ENCODE results near the gene GJA3. TPM values are rescaled to one million over a fixed set of nuclear protein-coding genes. Genes with fewer than 3 reads are reported as not detected.

GJA3 gene
- total RNA-seq, 1 experiment from 2014 or later, result 0.43 TPM

GRCh38 chr13:20101467-20102316, 59.2 kb downstream of the GJA3 start:
- no peak overlapping the region for H3K27ac ChIP-seq (ENCODE audit: low read depth, low read length, poor library complexity, severe bottlenecking)
- TF ChIP-seq EZH2 (IDR thresholded peaks at IDR 0.05; ENCODE audit: borderline replicate concordance, low read depth, low read length, poor library complexity, severe bottlenecking) (no peak), CTCF (conservative IDR thresholded peaks at IDR 0.05; ENCODE audit: low read depth, low read length) (no peak)
- no TSS peak for BruUV-seq (replicated peaks)
- CTCF ChIA-PET, result no interaction called here
- H3K36me3 ChIP-seq (ENCODE audit: insufficient read depth, low read length, poor library complexity, severe bottlenecking), result no peaks in the 10 kb centered on the region
- intact Hi-C loops (cut with micrococcal nuclease; ENCODE audit: unreplicated experiment), result no loop called here
- POLR2A ChIA-PET (ENCODE audit: low non-redundant PET), result no interaction called here
- H3K4me3 ChIP-seq (ENCODE audit: low read depth, low read length, poor library complexity, severe bottlenecking), result no peak overlapping the region
- no peaks in the 10 kb centered on the region for H3K9me3 ChIP-seq (ENCODE audit: low read depth, low read length, poor library complexity, severe bottlenecking)
- peaks cover 2% of the 10 kb centered on the region for H3K4me1 ChIP-seq (ENCODE audit: insufficient read depth, low read length, poor library complexity, severe bottlenecking)
- no peaks in the 10 kb centered on the region for H3K27me3 ChIP-seq (replicated peaks; ENCODE audit: insufficient read depth, low read depth, low read length, poor library complexity)
- DNase-seq (ENCODE audit: low spot score), result no peak

- no peak overlapping the region for H3K27ac ChIP-seq (ENCODE audit: low read depth, low read length, poor library complexity, severe bottlenecking)
- ChIA-PET CTCF (interaction anchor here (1.1 kb wide), 1 partner anchor 57 kb away, joined by 3 read pairs; no protein-coding TSS in a partner anchor), POLR2A (ENCODE audit: low non-redundant PET) (no interaction called here)
- H3K4me1 ChIP-seq (ENCODE audit: insufficient read depth, low read length, poor library complexity, severe bottlenecking), result no peaks in the 10 kb centered on the region
- H3K27me3 ChIP-seq (replicated peaks; ENCODE audit: insufficient read depth, low read depth, low read length, poor library complexity), result no peaks in the 10 kb centered on the region
- TF ChIP-seq CTCF (conservative IDR thresholded peaks at IDR 0.05; ENCODE audit: low read depth, low read length), result no peak
- TF ChIP-seq EZH2 (IDR thresholded peaks at IDR 0.05; ENCODE audit: borderline replicate concordance, low read depth, low read length, poor library complexity, severe bottlenecking), result no peak
- intact Hi-C loops (cut with micrococcal nuclease; ENCODE audit: unreplicated experiment), result no loop called here
- H3K36me3 ChIP-seq (ENCODE audit: insufficient read depth, low read length, poor library complexity, severe bottlenecking), result no peaks in the 10 kb centered on the region
- H3K4me3 ChIP-seq (ENCODE audit: low read depth, low read length, poor library complexity, severe bottlenecking), result no peak overlapping the region
- BruUV-seq (replicated peaks), result no TSS peak
- no peak for DNase-seq (ENCODE audit: low spot score)
- H3K9me3 ChIP-seq (ENCODE audit: low read depth, low read length, poor library complexity, severe bottlenecking), result no peaks in the 10 kb centered on the region
Observed at GRCh38 chr13:20099319-20099718, 61.5 kb downstream of the GJA3 start.

- TF ChIP-seq EZH2 (IDR thresholded peaks at IDR 0.05; ENCODE audit: borderline replicate concordance, low read depth, low read length, poor library complexity, severe bottlenecking) (no peak), CTCF (conservative IDR thresholded peaks at IDR 0.05; ENCODE audit: low read depth, low read length) (no peak)
- intact Hi-C loops (cut with micrococcal nuclease; ENCODE audit: unreplicated experiment), result loop anchor here (5.0 kb wide), 1 partner anchor 68 kb away; the partner anchor contains the start of gene GJA3
- no TSS peak for BruUV-seq (replicated peaks)
- Histone ChIP-seq H3K27me3 (replicated peaks; ENCODE audit: insufficient read depth, low read depth, low read length, poor library complexity) (no peaks in the 10 kb centered on the region), H3K36me3 (ENCODE audit: insufficient read depth, low read length, poor library complexity, severe bottlenecking) (no peaks in the 10 kb centered on the region), H3K27ac (ENCODE audit: low read depth, low read length, poor library complexity, severe bottlenecking) (no peak overlapping the region), H3K4me3 (ENCODE audit: low read depth, low read length, poor library complexity, severe bottlenecking) (no peak overlapping the region), H3K4me1 (ENCODE audit: insufficient read depth, low read length, poor library complexity, severe bottlenecking) (no peaks in the 10 kb centered on the region), H3K9me3 (ENCODE audit: low read depth, low read length, poor library complexity, severe bottlenecking) (no peaks in the 10 kb centered on the region)
- ChIA-PET CTCF (no interaction called here), POLR2A (ENCODE audit: low non-redundant PET) (no interaction called here)
- no peak for DNase-seq (ENCODE audit: low spot score)
Observed at GRCh38 chr13:20093951-20094350, 66.9 kb downstream of the GJA3 start.

Measured in A673 (cell line).